Activated CD8-positive, alpha-beta T cell treated with anti-CD3 and anti-CD28 coated beads for 36 hours (primary cell): Measurements from ENCODE around the gene CARS1. TPM values are rescaled to one million over a fixed set of nuclear protein-coding genes. Genes with fewer than 3 reads are reported as not detected.

Experiments
- ATAC-seq: fragments of 200-7000 bp; cut with Tn5 transposase; one replicate; pipeline ENCODE4 v1.10.0; 2021; ENCODE audit warnings: mild to moderate bottlenecking, moderate library complexity
- CTCF ChIA-PET: fragments of 350-600 bp; sonication (Branson Sonifier 250); formaldehyde crosslinking; loops from one replicate; lab custom pipeline; 2021; ENCODE audit warnings: antibody characterized with exemption; lab: Charles Lee
- POLR2A ChIA-PET: fragments of 350-600 bp; sonication (Branson Sonifier 250); formaldehyde crosslinking; loops from one replicate; lab custom pipeline; 2021; ENCODE audit warnings: antibody characterized with exemption; lab: Charles Lee
- DNase-seq: peaks from one replicate; pipeline ENCODE4 v3.0.0-alpha.2; 2020
- H3K27ac Mint-ChIP-seq: one replicate; pipeline ENCODE4 v1.8.0; 2021; ENCODE audit warnings: mild to moderate bottlenecking, mixed read lengths
- H3K27me3 Mint-ChIP-seq: one replicate; pipeline ENCODE4 v1.8.0; 2021; ENCODE audit warnings: mixed read lengths
- H3K36me3 Mint-ChIP-seq: one replicate; pipeline ENCODE4 v1.8.0; 2021; ENCODE audit warnings: low read depth, mixed read lengths
- H3K4me1 Mint-ChIP-seq: one replicate; pipeline ENCODE4 v1.8.0; 2021; ENCODE audit warnings: low read depth, mixed read lengths
- H3K4me3 Mint-ChIP-seq: one replicate; pipeline ENCODE4 v1.8.0; 2021; ENCODE audit warnings: mild to moderate bottlenecking, moderate library complexity, mixed read lengths
- H3K9me3 Mint-ChIP-seq: one replicate; pipeline ENCODE4 v1.8.0; 2021; ENCODE audit warnings: mixed read lengths
- CTCF ChIP-seq: fragments of 200-600 bp; IDR thresholded peaks from one replicate; pipeline ENCODE4 v1.8.0; 2022; ENCODE audit warnings: antibody characterized with exemption, mild to moderate bottlenecking
- intact Hi-C: fragments of 100-400 bp; cut with micrococcal nuclease; formaldehyde crosslinking; loops from one replicate; pipeline ENCODE4 v1.10.0; 2022
- total RNA-seq, 2 experiments: library from RNA; stranded (reverse); gene quantifications; one replicate each; pipeline ENCODE4 v1.2.3, GENCODE V29; 2021

CARS1 gene
- total RNA-seq, 2 experiments from 2014 or later = 82.7 to 88.2 TPM

GRCh38 chr11:3010521-3011275 lies 46.5 kb downstream of the CARS1 start:
- Mint-ChIP-seq H3K27ac (peak overlapping the region; percentile 65), H3K4me1 (peaks cover 69% of the 10 kb centered on the region), H3K4me3 (no peak overlapping the region), H3K36me3 (peaks cover 58% of the 10 kb centered on the region), H3K27me3 (no peaks in the 10 kb centered on the region), H3K9me3 (no peaks in the 10 kb centered on the region)
- no peak for TF ChIP-seq CTCF
- POLR2A ChIA-PET = interaction anchor here (0.5 to 1.3 kb wide), 2 partner anchors 20 to 30 kb away, joined by 4 read pairs; no protein-coding TSS in a partner anchor
- intact Hi-C loops = no loop called here
- DNase-seq (no peak), ATAC-seq (no peak)
- CTCF ChIA-PET = interaction anchor here (1.5 kb wide), 1 partner anchor 27 kb away, joined by 4 read pairs; no protein-coding TSS in a partner anchor

GRCh38 chr11:3010004-3010403 lies 47.2 kb downstream of the CARS1 start:
- H3K27ac Mint-ChIP-seq = peak overlapping the region; percentile 55
- DNase-seq (no peak), ATAC-seq (no peak)
- peaks cover 65% of the 10 kb centered on the region for H3K4me1 Mint-ChIP-seq
- no peak overlapping the region for H3K4me3 Mint-ChIP-seq
- H3K27me3 Mint-ChIP-seq = no peaks in the 10 kb centered on the region
- TF ChIP-seq CTCF = no peak
- intact Hi-C loops = no loop called here
- POLR2A ChIA-PET = interaction anchor here (0.5 to 1.3 kb wide), 2 partner anchors 19 to 29 kb away, joined by 4 read pairs; no protein-coding TSS in a partner anchor
- peaks cover 55% of the 10 kb centered on the region for H3K36me3 Mint-ChIP-seq
- CTCF ChIA-PET = interaction anchor here (1.1 to 1.5 kb wide), 2 partner anchors 11 to 28 kb away, joined by 3 to 4 read pairs; no protein-coding TSS in a partner anchor
- no peaks in the 10 kb centered on the region for H3K9me3 Mint-ChIP-seq

GRCh38 chr11:3009481-3009880 lies 47.7 kb downstream of the CARS1 start:
- peaks cover 59% of the 10 kb centered on the region for H3K4me1 Mint-ChIP-seq
- no peak overlapping the region for H3K4me3 Mint-ChIP-seq
- H3K36me3 Mint-ChIP-seq = peaks cover 52% of the 10 kb centered on the region
- intact Hi-C loops = no loop called here
- no peak for TF ChIP-seq CTCF
- no peaks in the 10 kb centered on the region for H3K9me3 Mint-ChIP-seq
- ATAC-seq (no peak), DNase-seq (no peak)
- ChIA-PET POLR2A (interaction anchor here (0.9 to 1.3 kb wide), 2 partner anchors 12 to 19 kb away, joined by 3 to 4 read pairs; no protein-coding TSS in a partner anchor), CTCF (interaction anchor here (1.1 to 1.5 kb wide), 3 partner anchors 11 to 34 kb away, joined by 3 to 4 read pairs (median 4); no protein-coding TSS in a partner anchor)
- peak overlapping the region; percentile 58 for H3K27ac Mint-ChIP-seq
- H3K27me3 Mint-ChIP-seq = no peaks in the 10 kb centered on the region

GRCh38 chr11:3008746-3009336 lies 48.4 kb downstream of the CARS1 start:
- no peak for TF ChIP-seq CTCF
- Mint-ChIP-seq H3K36me3 (peaks cover 51% of the 10 kb centered on the region), H3K27me3 (no peaks in the 10 kb centered on the region), H3K27ac (peak overlapping the region; percentile 58), H3K4me1 (peaks cover 53% of the 10 kb centered on the region), H3K4me3 (no peak overlapping the region), H3K9me3 (no peaks in the 10 kb centered on the region)
- ATAC-seq (no peak), DNase-seq (no peak)
- ChIA-PET POLR2A (interaction anchor here (0.9 to 2.6 kb wide), 3 partner anchors 12 to 16 kb away, joined by 3 to 11 read pairs (median 5); partner anchors contain the start of gene NAP1L4), CTCF (interaction anchor here (1.1 to 1.5 kb wide), 3 partner anchors 12 to 33 kb away, joined by 3 to 4 read pairs (median 4); no protein-coding TSS in a partner anchor)
- intact Hi-C loops = no loop called here
